ENCODE results near the gene MRPL10. TPM values are rescaled to one million over a fixed set of nuclear protein-coding genes. Genes with fewer than 3 reads are reported as not detected.
A peak's percentile ranks its signal among the peaks of the same experiment; 100 is the strongest.

The MRPL10 gene
- total and polyA plus RNA-seq, 11 donors, result 43.8 to 79.2 (median 63.2) TPM

DNA sequence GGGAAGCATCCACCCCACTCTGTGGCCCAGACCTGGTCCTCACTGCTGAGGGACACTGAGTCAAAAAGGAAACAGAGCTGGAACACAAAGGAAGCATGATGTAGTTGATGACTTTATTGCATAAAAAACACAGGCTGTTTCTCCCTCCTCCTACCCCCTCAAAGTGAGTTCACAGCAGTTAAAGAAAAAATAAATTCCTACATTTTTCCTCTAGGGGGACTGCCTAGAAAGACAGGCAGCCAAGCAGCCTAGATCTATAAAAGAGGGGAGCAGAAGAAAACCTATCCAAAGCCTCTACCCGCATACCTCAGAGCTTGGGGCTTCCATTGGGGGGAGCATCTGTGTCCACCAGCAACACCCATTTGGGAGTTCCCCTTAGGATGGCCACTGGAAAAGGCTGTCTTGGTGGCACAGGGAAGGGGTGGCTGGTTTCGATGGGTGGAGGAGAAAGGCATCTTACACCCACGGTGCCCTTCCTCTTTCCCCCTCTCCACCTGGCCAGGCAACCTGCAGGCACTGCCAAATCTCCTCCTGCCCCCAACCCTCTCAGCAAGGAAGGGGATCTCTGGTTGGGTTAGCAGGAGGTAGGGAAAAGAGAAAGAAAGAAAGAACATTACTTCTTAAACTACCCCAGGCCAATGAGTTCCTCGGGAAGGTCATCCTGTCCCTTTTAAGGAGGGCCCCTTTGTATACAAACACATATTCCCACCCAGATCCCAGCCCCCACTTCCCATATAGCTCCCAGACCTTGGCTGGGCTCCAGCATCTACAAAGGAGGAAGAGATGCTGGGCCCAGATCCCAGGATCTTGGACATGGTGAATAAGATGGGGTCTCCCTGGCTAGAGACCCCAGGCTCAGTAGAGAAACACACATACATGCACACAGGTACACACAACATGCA, 13.7 kb upstream of the MRPL10 start:
- peaks cover 1 to 28% (median 11%) of the 10 kb centered on the region in 12 donors for H3K4me1 ChIP-seq
- no peak for DNase-seq
- intact Hi-C loops (cut with DNase I), result loop anchor here (1.0 to 10.0 kb wide), 10 partner anchors 43 to 177 kb away; partner anchors contain the start of genes CDK5RAP3 (in 5 of the 10) and PNPO (in 2 of the 10)
- no peaks in the 10 kb centered on the region for H3K9me3 ChIP-seq
- TF ChIP-seq CTCF (IDR thresholded peaks at IDR 0.05) (peak in 1 of 12 donors; percentile 8), POLR2A (IDR thresholded peaks at IDR 0.05) (no peak)
- peaks cover 14 to 60% (median 34%) of the 10 kb centered on the region in 9 donors for H3K27me3 ChIP-seq
- ATAC-seq, result no peak
- H3K36me3 ChIP-seq, result no peaks in the 10 kb centered on the region
- no peak overlapping the region for H3K4me3 ChIP-seq
- WGBS, 4 donors, result 50 to 59% (median 56%) methylated on average over 4 of the region's 4 CpGs
- H3K27ac ChIP-seq, result no peak overlapping the region

- WGBS, 4 donors, result 52 to 58% (median 56%) methylated on average over 5 of the region's 5 CpGs
- Histone ChIP-seq H3K4me1 (peaks cover 4 to 32% (median 15%) of the 10 kb centered on the region in 12 donors), H3K36me3 (peaks cover 0 to under 1% (median 0%) of the 10 kb centered on the region in 9 donors), H3K27me3 (peaks cover 14 to 52% (median 34%) of the 10 kb centered on the region in 9 donors), H3K27ac (no peak overlapping the region), H3K9me3 (no peaks in the 10 kb centered on the region), H3K4me3 (no peak overlapping the region)
- ATAC-seq, result no peak
- no peak for TF ChIP-seq POLR2A (IDR thresholded peaks at IDR 0.05)
- no peak for TF ChIP-seq CTCF (IDR thresholded peaks at IDR 0.05)
- intact Hi-C loops (cut with DNase I), result loop anchor here in 9 of 10 donors (5.0 to 10.0 kb wide), 8 partner anchors 101 to 178 kb away; partner anchors contain the start of genes CDK5RAP3 (in 5 of the 9) and PNPO (in 2 of the 9)
- no peak for DNase-seq
Observed at GRCh38 chr17:47844227-47844626, 12.9 kb upstream of the MRPL10 start.

GRCh38 chr17:47843391-47843730, 12.0 kb upstream of the MRPL10 start:
- no peak for TF ChIP-seq POLR2A (IDR thresholded peaks at IDR 0.05)
- TF ChIP-seq CTCF (IDR thresholded peaks at IDR 0.05), result no peak
- H3K36me3 ChIP-seq, result peaks cover 0 to 9% (median 4%) of the 10 kb centered on the region in 9 donors
- peaks cover 14 to 49% (median 27%) of the 10 kb centered on the region in 9 donors for H3K27me3 ChIP-seq
- no peak overlapping the region for H3K27ac ChIP-seq
- 27 to 40% (median 29%) methylated on average over 1 to 6 of the region's 6 CpGs for WGBS, 4 donors
- peaks cover 4 to 32% (median 16%) of the 10 kb centered on the region in 12 donors for H3K4me1 ChIP-seq
- H3K9me3 ChIP-seq, result no peaks in the 10 kb centered on the region
- intact Hi-C loops (cut with DNase I), result loop anchor here in 9 of 10 donors (2.0 to 10.0 kb wide), 11 partner anchors 47 to 179 kb away; partner anchors contain the start of genes CDK5RAP3 (in 6 of the 9) and PNPO (in 2 of the 9)
- DNase-seq (no peak), ATAC-seq (no peak)
- H3K4me3 ChIP-seq, result no peak overlapping the region

Measured in heart left ventricle (tissue), 16 donors.